ENCODE measurements around the gene SNRPE.

- TF ChIP-seq CTCF (conservative IDR thresholded peaks at IDR 0.05; ENCODE audit: low read depth, low read length), result no peak
- no peak for TF ChIP-seq EZH2 (IDR thresholded peaks at IDR 0.05; ENCODE audit: borderline replicate concordance, low read depth, low read length, poor library complexity, severe bottlenecking)
Observed at GRCh38 chr1:203914292-203914691, 52.9 kb downstream of the SNRPE start.
